Medulla oblongata (tissue), 1 donor: ENCODE results near the gene CYS1.
"Not testable (repeated sequence)": the region's sequence is repeated elsewhere in the genome, so short reads cannot be mapped to it uniquely, and the experiment has no call there.

Experiments
- DNase-seq: peaks from one replicate; pipeline ENCODE4 v3.0.0-alpha.2; 2015; ENCODE audit errors: extremely low spot score

Gene CYS1, protein sequence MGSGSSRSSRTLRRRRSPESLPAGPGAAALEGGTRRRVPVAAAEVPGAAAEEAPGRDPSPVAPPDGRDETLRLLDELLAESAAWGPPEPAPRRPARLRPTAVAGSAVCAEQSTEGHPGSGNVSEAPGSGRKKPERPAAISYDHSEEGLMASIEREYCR

DNA sequence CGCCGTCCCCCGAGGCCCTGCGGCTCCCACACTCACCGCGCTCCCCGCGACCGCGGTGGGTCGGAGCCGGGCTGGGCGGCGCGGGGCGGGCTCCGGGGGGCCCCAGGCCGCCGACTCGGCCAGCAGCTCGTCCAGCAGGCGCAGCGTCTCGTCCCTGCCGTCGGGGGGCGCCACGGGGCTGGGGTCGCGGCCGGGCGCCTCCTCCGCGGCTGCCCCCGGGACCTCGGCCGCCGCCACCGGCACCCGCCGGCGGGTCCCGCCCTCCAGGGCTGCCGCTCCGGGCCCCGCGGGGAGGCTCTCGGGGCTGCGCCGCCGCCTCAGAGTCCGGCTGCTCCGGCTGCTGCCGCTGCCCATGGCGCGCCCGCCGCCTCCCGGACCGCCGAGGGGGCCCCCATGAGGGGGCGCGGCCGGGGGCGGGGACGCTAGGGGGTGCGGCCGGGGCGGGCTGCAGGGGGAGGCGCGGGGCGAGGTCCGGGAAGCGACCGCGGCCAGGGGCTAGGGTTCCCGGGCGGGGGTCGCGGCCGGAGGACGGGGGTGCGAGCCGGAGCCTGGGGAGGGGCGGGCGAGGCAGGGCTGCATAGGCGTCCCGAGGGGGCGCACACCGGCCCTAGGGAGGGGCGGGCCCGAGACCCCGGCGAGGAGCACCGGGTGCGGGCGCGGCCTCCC is at the start of gene CYS1:
Gene CYS1 (minus strand): TSS at position 542 of the 666 bp plus-strand sequence. CDS start 188 bp downstream, at position 354.
- no peak for DNase-seq

DNA sequence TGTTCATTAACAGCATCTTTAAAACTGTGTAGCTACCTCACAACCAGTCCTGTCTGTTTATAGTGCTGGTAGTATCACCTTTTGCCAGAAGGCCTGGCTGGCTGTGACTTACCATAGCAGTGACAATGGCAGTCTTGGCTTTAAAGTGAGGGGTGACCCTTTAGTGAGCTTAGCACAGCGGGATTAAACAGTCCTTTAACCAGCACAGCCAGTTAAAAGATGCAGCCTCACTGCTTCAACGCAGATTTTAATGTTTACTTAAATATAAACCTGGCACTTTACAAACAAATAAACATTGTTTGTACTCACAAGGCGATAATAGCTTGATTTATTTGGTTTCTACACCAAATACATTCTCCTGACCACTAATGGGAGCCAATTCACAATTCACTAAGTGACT is 49.3 kb upstream of the CYS1 start:
- no peak for DNase-seq

DNA sequence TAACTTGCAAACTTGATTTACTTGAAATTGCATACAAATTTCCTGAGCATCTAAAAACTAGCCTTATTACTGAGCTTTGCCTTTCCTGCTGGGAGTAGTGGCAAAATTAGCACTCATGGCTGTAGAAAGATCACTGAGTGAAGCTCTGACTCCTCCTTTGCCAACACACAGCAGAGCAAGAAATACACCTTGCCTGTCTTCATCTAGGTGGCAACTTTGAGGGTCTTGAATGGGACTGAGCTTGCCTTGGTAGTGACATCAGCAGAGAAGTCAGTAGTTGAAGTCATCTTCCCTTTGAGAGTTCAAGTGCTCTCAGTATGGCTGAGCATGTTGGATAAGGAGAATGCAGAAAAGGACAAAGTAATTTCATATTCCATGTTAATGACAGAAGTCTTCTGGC is 48.2 kb upstream of the CYS1 start:
- DNase-seq: no peak

DNA sequence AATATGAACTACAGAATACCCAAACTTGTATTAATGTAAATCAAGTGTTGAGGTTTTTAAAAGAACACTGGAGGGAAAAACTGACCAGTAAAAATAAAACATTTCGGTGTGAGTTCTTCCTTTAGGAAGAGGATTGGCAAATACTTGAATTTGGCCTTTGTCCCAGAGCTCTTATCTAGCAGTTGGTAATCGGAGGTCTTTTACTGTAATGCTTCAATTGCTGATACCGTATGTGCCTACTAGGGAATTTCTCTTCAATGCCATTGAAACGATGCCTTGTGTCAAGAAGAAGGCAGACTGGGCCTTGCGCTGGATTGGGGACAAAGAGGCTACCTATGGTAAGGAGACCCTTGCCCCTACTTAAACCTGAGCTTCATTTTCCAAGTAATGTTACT is 46.4 kb upstream of the CYS1 start:
- DNase-seq: no peak

DNA sequence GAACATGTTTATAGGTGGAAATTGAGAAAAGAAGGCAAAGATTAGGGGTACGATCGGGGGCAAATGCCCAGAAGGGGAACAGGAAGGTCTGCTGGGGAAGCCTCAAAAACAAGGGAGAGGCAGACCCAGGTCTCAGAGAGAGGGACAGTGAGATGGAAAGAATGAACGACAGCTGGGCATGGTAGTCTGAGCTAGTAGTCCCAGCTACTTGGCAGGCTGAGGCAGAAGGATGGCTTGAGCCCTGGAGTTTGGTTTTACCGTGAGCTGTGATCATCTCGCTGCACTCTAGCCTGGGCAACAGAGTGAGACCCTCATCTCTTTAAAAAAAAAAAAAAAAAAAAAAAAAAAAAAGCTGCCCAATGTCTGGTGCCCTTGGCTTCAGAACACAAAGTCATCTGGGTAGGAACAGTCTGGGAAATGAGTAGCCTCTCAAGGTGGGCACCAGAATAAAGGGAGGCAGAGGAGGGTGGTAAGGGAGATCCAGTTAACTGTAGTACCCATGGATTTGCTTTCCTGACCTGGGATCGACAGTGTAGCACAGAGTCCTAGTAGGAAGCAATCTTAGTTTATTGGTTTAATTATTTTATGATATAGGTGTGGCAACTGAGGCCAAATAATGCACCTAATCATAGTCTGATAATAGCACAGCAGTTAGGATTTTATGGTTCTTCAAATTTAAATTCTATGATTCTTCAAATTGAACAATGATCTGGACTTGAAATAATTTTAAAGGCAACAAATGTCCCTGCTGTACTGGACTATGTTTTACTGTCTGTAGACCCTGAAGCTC is 45.8 kb upstream of the CYS1 start:
- no peak for DNase-seq

DNA sequence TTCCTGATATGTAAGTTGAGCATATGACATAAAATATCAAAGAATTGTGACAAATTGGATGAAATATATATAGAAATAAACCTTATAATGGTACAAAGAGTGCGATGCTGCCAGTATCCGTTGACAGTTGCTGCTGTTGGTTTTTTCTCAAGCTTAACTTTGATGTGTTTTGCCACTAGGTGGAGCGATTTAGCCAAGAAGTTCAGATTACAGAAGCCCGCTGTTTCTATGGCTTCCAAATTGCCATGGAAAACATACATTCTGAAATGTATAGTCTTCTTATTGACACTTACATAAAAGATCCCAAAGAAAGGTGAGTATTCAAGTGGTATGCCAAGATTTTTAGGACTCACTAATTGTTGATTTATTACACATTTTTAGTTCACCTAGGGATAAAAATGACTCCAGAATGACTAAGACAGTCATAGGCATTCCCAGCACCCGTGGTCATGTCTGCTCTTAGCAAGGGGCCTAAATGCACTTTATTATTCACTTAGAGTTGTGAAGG is 44.4 kb upstream of the CYS1 start:
- DNase-seq: peak; percentile 86

DNA sequence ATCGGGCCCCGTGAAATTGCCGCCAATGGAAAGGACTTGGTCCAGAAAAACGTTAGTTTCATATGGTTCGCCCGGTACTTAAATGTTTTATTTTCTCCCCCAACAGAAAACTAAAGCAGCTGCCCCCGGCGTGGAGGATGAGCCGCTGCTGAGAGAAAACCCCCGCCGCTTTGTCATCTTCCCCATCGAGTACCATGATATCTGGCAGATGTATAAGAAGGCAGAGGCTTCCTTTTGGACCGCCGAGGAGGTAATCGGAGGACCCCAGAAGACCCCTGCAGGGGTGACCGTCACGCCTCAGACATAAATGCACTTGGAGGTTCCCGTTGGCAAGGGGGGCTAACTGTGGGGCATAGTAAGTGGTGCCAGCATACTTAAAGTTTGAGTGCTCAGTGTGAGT is 43.1 kb upstream of the CYS1 start:
- no peak for DNase-seq

DNA sequence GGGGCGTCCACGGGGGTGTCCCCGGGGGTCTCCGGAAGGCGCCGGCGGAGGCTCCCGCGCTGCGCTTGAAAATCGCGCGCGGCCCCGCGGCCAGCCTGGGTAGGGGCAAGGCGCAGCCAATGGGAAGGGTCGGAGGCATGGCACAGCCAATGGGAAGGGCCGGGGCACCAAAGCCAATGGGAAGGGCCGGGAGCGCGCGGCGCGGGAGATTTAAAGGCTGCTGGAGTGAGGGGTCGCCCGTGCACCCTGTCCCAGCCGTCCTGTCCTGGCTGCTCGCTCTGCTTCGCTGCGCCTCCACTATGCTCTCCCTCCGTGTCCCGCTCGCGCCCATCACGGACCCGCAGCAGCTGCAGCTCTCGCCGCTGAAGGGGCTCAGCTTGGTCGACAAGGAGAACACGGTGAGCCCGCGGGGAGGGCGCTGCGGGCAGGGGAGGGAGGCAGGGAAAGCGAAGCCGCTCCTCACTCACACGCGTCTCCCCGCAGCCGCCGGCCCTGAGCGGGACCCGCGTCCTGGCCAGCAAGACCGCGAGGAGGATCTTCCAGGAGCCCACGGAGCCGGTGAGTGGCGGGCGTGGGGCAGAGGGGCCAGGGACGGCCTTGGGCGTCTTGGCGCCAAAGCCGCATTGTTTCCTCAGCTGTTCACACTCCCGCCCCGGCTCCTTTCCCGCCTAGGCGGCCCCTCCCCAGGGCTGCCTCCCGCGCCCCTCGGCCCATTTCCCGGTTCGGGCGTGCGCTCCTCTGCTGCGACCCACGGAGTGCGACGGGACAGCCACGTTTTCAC is 42.5 kb upstream of the CYS1 start, which contains the start of gene RRM2:
Gene RRM2 (plus strand): TSS at position 240 of the 781 bp plus-strand sequence. CDS start 60 bp downstream, at position 300.
- peak; percentile 95 for DNase-seq

DNA sequence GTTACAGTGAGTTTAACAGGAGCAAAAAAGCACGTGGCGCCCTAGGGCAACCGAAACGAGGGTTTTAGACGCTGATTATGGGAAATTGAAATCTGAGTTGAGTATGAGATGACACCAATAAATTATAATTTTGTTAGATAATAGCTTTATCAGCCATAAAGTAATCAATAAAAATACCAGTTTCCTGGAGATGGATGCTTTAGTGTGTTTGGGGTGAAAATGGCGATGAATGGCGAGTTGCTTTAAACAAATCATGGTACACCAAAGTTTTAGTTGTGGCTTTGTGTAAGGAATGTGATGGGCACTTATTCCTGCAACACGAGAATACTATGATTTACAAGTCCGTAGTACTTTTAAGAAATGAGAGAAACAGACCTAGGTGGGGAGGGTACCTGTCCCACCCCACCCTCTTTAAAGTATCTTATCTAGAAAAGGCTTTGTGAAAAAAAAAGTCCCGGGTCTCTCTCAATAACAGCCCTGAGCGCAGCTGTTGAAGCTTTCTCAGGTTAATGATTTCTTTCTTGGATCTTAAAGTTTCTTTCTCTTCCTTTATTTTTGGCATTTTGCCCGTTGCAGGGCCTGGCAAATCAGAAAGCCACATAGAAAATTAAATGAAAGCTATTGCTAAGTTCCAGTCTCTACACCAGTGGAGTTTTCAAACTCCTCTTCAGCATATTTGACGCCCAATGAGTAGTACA is 40.8 kb upstream of the CYS1 start:
- no peak for DNase-seq

DNA sequence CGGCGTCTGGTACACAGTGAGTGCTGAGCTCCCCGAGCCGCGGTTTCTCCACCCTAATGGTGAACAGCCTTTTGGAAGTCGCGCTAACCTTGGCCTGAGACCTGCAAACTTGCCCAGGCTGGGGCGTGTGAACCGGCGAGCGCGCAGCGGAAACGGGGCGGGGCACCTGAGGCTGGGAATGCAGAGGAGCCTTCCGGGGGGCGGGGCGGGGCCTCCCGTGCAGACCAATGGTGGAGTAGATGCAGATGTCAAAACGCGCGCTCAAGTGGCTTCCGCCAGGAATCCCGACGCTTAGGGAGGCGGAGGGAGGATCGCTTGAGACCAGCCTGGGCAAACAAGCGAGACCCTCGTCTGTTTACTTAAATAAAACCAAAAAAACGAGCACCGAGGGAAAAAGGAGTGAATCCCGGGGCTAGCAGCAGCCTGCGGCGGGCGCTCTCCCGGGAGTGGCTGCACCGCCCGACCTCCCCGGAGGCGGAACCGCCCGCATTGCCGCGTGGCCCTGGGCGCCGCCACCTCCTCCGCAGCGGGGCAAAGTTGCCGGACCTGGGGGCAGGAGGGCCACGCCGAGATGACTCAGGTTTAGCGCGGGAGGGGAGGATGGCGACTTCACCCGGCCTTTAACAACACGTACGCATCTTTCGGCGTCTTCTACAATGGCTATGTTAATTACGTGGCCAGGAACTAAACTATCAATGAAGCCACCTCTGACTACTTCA is 40.1 kb upstream of the CYS1 start:
- DNase-seq: peak; percentile 70

DNA sequence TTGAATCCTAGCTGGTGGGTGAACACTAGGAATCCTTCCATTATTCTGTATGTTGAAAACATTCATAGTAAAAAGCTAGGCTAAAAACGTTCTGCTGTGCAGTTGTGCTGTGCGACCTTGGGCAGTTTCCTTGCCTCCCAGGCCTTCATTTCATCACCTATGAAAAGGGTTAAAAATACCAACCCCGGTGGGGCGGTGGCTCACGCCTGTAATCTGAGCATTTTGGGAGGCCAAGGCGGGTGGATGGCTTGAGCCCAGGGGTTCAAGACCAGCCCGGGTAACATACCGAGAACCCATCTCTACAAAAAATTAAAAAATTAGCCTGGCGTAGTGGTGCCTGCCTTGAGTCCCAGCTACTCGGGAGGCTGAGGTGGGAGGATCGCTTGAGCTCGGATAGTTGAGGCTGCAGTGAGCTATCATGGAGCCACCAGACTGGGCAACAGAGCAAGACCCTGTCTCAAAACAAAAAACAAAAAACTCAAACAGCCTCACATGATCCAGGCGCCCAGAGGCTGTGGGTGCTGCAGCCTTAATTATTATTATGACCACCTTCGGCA is 39.5 kb upstream of the CYS1 start:
- no peak for DNase-seq

DNA sequence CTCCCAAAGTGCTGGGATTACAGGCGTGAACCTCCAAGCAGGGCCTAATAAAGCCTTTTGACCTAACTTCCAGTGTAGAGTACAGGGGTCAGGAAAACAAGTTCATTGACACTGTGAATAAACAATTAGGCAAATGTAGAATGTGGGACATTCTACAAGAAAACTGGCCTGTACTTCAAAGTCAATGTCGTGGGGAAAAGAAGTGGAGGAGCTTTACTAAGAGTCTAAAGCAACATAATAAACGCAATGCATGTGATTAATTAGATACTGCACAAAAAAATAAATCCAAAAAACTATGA is 38.8 kb upstream of the CYS1 start:
- no peak for DNase-seq

DNA sequence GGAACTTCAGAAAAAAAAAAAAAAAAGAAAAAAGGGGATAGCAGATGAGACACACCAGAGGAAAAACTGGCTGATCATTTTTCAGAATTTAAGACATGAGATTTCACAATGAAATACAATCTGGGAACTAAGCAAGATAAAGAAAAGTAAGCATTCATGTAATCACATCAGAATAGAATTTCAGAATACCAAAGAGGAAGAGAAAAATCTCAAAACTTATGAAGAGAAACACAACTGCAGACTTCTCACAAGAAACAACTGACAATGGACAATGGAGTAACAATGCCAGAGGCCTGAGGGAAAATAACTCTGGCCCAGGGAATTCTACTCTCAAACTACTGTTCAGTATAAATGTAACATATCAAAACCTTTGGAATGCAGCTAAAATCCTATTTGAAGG is 29.1 kb upstream of the CYS1 start:
- no peak for DNase-seq

DNA sequence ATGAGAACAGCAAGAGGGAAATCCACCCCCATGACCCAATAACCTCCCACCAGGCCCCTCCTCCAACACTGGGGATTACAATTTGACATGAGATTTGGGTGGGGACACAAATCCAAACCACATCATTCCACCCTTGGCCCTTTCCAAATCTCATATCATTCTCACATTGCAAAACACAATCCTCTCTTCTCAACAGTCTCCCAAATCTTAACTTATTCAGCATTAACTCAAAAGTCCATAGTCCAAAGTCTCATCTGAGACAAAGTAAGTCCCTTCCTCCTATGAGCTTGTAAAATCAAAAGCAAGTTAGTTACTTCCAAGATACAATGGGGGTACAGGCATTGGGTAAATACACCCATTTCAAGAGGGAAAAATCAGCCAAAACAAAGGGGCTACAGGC is 24.7 kb upstream of the CYS1 start:
- not testable (repeated sequence) for DNase-seq

DNA sequence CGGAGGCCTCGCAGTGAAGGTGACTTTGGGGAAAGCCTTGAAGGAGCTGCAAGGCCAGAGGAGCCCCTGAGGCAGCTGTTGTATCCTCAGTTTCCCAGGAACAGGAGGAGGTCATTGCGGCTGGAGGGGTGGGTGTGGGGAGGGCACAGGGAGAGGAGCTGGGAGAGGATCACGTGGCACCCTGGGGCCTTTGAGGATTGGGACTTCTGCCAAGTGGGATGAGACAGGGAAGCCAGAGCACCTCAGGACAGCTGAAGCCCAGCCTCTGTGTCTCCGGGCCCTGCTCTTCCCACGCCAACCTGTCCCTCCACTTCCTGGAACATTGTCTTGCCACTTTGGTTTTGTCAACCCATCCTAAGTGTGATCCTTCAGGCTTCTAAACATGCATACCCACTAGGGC is 23.0 kb upstream of the CYS1 start:
- DNase-seq: no peak

DNA sequence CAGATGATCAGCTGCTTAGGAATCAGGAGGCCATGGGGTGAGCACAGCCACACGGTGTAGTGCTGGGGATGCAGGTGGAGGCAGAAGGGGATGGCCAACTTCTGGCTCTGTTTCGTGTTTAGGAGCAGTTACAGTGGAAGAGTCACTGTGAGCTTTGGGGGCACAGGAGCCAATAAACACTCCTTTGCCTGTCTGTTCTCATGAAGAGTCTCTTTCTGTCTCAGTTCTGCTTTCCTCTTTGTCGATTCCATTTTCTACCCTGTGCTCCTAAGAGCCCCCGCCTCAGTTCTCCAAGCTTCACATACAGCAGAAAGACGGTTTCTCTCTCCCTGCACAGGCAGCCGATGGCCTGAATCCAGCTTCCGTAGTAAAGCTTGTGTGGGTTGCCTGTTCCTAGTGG is 21.3 kb upstream of the CYS1 start:
- no peak for DNase-seq

DNA sequence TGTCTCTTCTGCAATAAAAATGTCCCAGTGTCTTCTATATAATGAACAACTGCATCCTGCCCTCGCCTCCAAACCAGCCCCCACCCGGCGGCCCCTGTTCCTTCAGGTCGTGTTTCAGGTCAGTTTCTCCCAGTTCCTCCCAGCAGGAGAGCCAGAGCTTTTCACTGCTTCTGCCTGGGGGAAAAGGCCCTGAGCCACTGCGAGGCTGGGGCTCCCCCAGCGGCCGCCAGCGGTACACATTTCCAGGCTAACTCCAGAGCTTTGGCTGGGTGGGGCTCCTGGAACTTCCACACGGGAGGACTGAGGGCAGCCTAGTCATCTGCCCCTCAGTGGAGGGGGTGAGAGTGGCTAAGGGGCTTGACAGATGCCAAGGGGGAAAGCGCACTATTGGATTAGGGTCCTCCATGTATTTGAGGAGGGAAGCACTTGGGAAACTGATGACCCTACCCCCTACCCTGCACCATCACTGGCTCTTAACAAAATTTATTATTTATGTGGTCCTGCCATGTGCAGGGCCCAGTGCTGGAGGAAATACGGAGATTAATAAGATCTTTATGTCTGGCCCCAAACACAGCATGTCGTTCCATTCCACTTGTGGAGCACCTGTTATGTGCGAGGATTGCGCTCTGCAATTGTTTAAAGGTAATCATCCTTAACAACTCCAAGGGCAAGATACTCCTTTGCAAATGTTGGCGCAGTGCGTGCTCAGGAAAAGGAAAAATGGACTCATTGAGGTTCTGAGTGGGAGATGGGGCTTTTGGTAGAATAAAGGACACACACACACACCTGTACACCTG is 17.3 kb upstream of the CYS1 start:
- peak; percentile 72 for DNase-seq

DNA sequence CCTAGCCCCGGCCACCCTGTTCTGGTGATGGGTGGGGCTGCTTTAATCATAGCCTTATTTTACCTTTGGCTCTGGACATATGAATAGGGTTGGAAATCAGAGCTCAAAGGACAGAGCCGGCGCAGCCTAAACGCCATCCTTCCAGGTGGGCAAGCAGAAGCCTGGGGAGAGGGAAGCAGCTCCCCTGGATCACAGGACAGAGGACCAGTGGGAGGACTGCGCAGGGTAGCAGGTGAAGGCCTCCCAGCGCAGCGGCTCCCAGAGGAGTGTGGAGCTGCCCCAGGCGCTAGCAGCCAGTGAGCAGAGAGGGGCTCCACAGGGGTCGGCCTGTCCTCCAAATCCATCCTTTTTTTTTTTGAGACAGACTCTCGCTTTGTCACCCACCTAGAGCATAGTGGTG is 16.4 kb upstream of the CYS1 start:
- DNase-seq: no peak

DNA sequence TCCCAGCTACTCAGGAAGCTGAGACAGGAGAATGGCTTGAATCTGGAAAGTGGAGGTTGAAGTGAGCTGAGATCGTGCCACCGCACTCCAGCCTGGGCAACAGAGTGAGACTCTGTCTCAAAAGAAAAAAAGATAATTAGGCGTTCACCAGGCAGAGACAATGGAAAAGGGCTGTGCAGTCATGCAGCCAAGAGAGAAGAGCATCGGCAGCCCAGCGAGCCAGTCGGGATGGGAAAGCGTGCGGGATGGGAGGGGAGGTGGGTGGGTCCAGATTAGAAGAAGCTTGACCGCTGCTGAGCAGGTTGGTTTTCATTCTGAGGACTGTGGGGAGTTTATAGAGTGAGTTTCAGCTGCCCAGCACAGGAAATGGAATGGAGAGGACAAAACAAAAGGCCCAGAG is 15.0 kb upstream of the CYS1 start:
- no peak for DNase-seq
